Parathyroid adenoma (tissue), 2 donors: Measurements from ENCODE around the gene DPYD.

Experiments
- H2AFZ ChIP-seq: fragments of 300-600 bp; sonication (generic); one replicate; pipeline ENCODE4 v1.7.0; 2017; ENCODE audit warnings: antibody characterized with exemption, mild to moderate bottlenecking
- H3K27ac ChIP-seq: fragments of 300-600 bp; sonication (generic); one replicate; pipeline ENCODE4 v1.7.0; 2017
- H3K27me3 ChIP-seq: fragments of 300-600 bp; sonication (generic); one replicate; pipeline ENCODE4 v1.7.0; 2017; ENCODE audit warnings: low read length; ENCODE audit not compliant: control insufficient read depth, insufficient read depth
- H3K36me3 ChIP-seq: fragments of 300-600 bp; sonication (generic); one replicate; pipeline ENCODE4 v1.7.0; 2017; ENCODE audit warnings: low read length; ENCODE audit not compliant: control insufficient read depth, insufficient read depth
- H3K4me1 ChIP-seq: fragments of 300-600 bp; sonication (generic); one replicate; pipeline ENCODE4 v1.7.0; 2017; ENCODE audit warnings: control low read depth
- H3K4me2 ChIP-seq: fragments of 300-600 bp; sonication (generic); one replicate; pipeline ENCODE4 v1.7.0; 2017; ENCODE audit warnings: low read length
- H3K4me3 ChIP-seq: fragments of 300-600 bp; sonication (generic); one replicate; pipeline ENCODE4 v1.7.0; 2017; ENCODE audit warnings: low read depth, low read length
- H3K79me2 ChIP-seq: fragments of 300-600 bp; sonication (generic); one replicate; pipeline ENCODE4 v1.7.0; 2017; ENCODE audit warnings: control low read depth
- H3K9ac ChIP-seq: fragments of 300-600 bp; sonication (generic); one replicate; pipeline ENCODE4 v1.7.0; 2017; ENCODE audit warnings: mild to moderate bottlenecking
- H3K9me3 ChIP-seq: fragments of 300-600 bp; sonication (generic); one replicate; pipeline ENCODE4 v1.7.0; 2017; ENCODE audit warnings: low read length; ENCODE audit not compliant: control insufficient read depth
- TF ChIP-seq, protein P1 (sequence below): fragments of 300-600 bp; sonication (generic); IDR thresholded peaks from one replicate; pipeline ENCODE4 v1.7.0; 2017; ENCODE audit warnings: antibody characterized with exemption, mild to moderate bottlenecking
- donor health status: primary hyperparathyroidism.

Gene DPYD

GRCh38 chr1:97270508-97271307 lies 650.1 kb downstream of the DPYD start:
- Histone ChIP-seq H2AFZ (no peak overlapping the region), H3K4me1 (no peaks in the 10 kb centered on the region), H3K9me3 (no peaks in the 10 kb centered on the region), H3K27ac (no peak overlapping the region), H3K36me3 (no peaks in the 10 kb centered on the region), H3K4me2 (no peak overlapping the region), H3K79me2 (no peaks in the 10 kb centered on the region), H3K9ac (no peak overlapping the region), H3K27me3 (no peaks in the 10 kb centered on the region), H3K4me3 (no peak overlapping the region)
- TF ChIP-seq, protein P1, sequence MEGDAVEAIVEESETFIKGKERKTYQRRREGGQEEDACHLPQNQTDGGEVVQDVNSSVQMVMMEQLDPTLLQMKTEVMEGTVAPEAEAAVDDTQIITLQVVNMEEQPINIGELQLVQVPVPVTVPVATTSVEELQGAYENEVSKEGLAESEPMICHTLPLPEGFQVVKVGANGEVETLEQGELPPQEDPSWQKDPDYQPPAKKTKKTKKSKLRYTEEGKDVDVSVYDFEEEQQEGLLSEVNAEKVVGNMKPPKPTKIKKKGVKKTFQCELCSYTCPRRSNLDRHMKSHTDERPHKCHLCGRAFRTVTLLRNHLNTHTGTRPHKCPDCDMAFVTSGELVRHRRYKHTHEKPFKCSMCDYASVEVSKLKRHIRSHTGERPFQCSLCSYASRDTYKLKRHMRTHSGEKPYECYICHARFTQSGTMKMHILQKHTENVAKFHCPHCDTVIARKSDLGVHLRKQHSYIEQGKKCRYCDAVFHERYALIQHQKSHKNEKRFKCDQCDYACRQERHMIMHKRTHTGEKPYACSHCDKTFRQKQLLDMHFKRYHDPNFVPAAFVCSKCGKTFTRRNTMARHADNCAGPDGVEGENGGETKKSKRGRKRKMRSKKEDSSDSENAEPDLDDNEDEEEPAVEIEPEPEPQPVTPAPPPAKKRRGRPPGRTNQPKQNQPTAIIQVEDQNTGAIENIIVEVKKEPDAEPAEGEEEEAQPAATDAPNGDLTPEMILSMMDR: no peak

- Histone ChIP-seq H2AFZ (no peak overlapping the region), H3K4me3 (no peak overlapping the region), H3K9me3 (no peaks in the 10 kb centered on the region), H3K79me2 (no peaks in the 10 kb centered on the region), H3K4me1 (no peaks in the 10 kb centered on the region), H3K4me2 (no peak overlapping the region), H3K27me3 (no peaks in the 10 kb centered on the region), H3K9ac (no peak overlapping the region), H3K27ac (no peak overlapping the region), H3K36me3 (no peaks in the 10 kb centered on the region)
- TF ChIP-seq, protein P1: no peak
These were observed 655.2 kb downstream of the DPYD start for GRCh38 chr1:97265630-97266029.

DNA sequence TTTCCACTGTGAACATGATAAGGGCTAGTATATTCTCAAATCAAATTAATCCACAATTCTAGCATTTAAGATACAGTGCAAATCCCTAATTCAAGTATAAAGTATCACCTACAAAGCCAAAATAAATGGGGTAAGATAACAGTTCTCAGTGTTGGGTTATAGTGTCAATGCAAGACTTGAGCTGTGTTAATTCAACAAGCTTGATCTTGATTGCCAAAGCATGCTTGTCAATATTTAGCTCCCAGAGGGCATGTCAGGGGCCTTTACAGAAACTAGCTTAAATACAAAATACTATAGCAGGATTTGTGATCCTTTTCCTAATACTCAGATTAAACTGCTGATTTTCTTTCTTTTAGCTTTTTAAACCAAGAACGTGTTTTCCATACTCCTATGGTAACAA lies 658.0 kb downstream of the DPYD start:
- TF ChIP-seq, protein P1: no peak
- H3K27me3 ChIP-seq: no peaks in the 10 kb centered on the region
- no peaks in the 10 kb centered on the region for H3K79me2 ChIP-seq
- no peak overlapping the region for H3K4me3 ChIP-seq
- no peaks in the 10 kb centered on the region for H3K4me1 ChIP-seq
- H3K9me3 ChIP-seq: no peaks in the 10 kb centered on the region
- no peaks in the 10 kb centered on the region for H3K36me3 ChIP-seq
- no peak overlapping the region for H3K27ac ChIP-seq
- no peak overlapping the region for H3K9ac ChIP-seq
- no peak overlapping the region for H2AFZ ChIP-seq
- no peak overlapping the region for H3K4me2 ChIP-seq

DNA sequence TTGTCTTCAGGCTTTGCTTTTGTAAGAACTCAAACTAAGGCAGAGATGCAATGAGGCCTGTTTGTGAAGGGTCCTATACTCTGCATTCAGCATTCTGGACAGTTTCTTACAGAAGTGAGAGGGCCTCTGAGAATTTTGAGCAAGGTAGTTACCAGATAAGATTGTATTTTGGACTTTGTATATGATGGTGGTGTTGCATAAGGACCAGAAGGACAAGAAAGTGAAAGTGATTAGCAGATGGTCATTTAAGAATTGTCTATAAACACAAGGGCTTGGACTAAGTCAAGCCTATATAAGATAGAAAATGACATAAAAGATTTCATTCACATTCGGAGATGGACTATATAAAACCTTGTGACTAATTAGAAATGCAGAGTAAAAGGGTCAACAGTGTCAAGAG lies 662.2 kb downstream of the DPYD start:
- Histone ChIP-seq H3K9me3 (no peaks in the 10 kb centered on the region), H3K27ac (no peak overlapping the region), H3K4me2 (no peak overlapping the region), H3K4me3 (no peak overlapping the region), H3K36me3 (no peaks in the 10 kb centered on the region), H2AFZ (no peak overlapping the region), H3K4me1 (no peaks in the 10 kb centered on the region), H3K79me2 (no peaks in the 10 kb centered on the region), H3K9ac (no peak overlapping the region), H3K27me3 (no peaks in the 10 kb centered on the region)
- TF ChIP-seq, protein P1: no peak
